ENCODE measurements around the gene RAB3C.
A peak's percentile ranks its signal among the peaks of the same experiment; 100 is the strongest.

- TF ChIP-seq CTCF (IDR thresholded peaks at IDR 0.05) = peak; percentile 22 to 57 (median 44)
- TF ChIP-seq POLR2A (IDR thresholded peaks at IDR 0.05) = no peak
- no peak for TF ChIP-seq POLR2AphosphoS5 (IDR thresholded peaks at IDR 0.05)
These were observed 288.9 kb downstream of the RAB3C start for GRCh38 chr5:58871648-58872242.
